ENCODE results near the gene PPARGC1A. TPM values are rescaled to one million over a fixed set of nuclear protein-coding genes. Genes with fewer than 3 reads are reported as not detected.

The PPARGC1A gene
- total RNA-seq, 2 donors from 2014 or later, result 9.2 to 14.7 TPM

DNA sequence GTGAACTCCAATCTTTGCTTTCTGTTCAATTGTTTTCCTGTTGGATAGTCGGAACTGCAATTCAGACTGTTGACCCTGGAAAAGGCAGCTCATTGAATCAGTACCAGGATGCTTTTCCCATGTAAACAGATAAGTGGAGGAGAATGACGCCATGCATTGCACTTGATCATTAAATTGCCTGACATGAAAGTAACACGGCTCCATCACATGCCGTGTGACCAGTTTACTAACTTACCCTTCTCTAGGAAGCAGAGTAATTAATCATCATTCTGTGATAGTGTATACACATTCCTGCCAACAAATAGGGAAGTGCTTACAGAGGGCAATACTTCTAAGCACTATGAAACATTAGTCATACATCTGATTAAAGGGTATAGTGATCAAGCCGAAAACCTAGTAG, 101.4 kb downstream of the PPARGC1A start:
- Histone ChIP-seq H3K27me3 (replicated peaks; ENCODE audit: insufficient read depth) (no peaks in the 10 kb centered on the region), H3K4me3 (no peak overlapping the region), H3K36me3 (no peaks in the 10 kb centered on the region), H3K9me3 (no peaks in the 10 kb centered on the region), H3K27ac (no peak overlapping the region), H3K4me1 (replicated peaks) (no peaks in the 10 kb centered on the region)
- intact Hi-C loops (cut with DNase I), result no loop called here
- no peak for DNase-seq (ENCODE audit: low spot score)
- whole genome bisulfite sequencing, result 73% methylated on average over 5 of the region's 5 CpGs
- TF ChIP-seq POLR2A (IDR thresholded peaks at IDR 0.05) (no peak), POLR2AphosphoS5 (IDR thresholded peaks at IDR 0.05) (no peak)
- TF ChIP-seq, protein P1, sequence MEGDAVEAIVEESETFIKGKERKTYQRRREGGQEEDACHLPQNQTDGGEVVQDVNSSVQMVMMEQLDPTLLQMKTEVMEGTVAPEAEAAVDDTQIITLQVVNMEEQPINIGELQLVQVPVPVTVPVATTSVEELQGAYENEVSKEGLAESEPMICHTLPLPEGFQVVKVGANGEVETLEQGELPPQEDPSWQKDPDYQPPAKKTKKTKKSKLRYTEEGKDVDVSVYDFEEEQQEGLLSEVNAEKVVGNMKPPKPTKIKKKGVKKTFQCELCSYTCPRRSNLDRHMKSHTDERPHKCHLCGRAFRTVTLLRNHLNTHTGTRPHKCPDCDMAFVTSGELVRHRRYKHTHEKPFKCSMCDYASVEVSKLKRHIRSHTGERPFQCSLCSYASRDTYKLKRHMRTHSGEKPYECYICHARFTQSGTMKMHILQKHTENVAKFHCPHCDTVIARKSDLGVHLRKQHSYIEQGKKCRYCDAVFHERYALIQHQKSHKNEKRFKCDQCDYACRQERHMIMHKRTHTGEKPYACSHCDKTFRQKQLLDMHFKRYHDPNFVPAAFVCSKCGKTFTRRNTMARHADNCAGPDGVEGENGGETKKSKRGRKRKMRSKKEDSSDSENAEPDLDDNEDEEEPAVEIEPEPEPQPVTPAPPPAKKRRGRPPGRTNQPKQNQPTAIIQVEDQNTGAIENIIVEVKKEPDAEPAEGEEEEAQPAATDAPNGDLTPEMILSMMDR (IDR thresholded peaks at IDR 0.05), result no peak

DNA sequence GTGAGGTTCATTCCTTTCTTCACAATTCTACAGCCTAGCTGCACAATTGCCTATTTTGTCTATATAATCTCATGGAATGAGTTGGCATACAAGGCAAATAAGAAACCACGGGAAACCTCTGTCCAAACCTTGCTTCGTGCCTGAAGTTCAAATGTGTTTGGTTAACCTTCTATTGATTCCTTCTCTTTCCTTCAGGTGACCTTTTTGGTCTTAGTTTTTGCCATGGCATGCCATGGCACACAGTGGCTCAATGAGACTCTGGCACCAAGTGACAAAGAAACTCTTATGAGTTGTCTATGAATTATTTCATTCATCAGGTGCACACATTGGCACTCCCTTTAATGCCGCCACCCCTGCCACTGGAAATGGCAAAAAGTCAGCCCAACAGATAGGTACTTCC, 101.8 kb downstream of the PPARGC1A start:
- no peaks in the 10 kb centered on the region for H3K9me3 ChIP-seq
- no peaks in the 10 kb centered on the region for H3K4me1 ChIP-seq (replicated peaks)
- TF ChIP-seq POLR2A (IDR thresholded peaks at IDR 0.05), result no peak
- TF ChIP-seq, protein P1 (IDR thresholded peaks at IDR 0.05), result no peak
- TF ChIP-seq POLR2AphosphoS5 (IDR thresholded peaks at IDR 0.05), result no peak
- no peaks in the 10 kb centered on the region for H3K27me3 ChIP-seq (replicated peaks; ENCODE audit: insufficient read depth)
- H3K36me3 ChIP-seq, result no peaks in the 10 kb centered on the region
- no peak overlapping the region for H3K4me3 ChIP-seq
- intact Hi-C loops (cut with DNase I), result no loop called here
- DNase-seq (ENCODE audit: low spot score), result no peak
- WGBS, result 90% methylated on average over 3 of the region's 3 CpGs
- no peak overlapping the region for H3K27ac ChIP-seq

DNA sequence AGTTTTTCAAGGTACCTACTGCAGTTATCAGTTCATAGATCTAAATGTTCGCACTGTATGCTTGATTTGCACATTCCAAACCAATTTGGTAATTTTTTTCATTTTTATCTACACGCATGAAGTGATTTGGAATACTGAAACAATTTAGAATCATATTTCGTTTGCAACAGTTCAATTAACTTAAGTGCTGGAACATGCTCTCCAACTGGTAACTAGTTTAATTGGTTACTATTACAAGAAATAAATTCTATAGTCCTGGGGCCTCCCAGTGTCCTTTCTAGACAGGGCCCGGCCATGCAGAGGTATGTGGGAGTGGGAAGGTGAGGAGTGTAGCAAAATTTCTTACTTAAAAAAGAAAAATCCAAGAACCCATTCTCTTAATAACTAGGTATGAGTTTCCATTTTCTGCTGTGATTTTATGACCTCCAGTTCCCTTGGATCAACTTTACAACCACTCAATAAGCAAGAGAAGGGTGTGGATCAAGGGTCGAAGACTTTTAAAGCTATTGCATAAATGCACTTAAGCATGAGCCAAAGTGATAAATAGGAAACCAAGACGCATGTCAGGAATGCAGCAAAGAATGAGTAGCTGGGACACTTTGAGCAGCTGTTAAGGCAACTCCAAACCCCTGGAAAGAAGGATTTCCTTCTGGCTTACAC, 106.9 kb downstream of the PPARGC1A start:
- 52% methylated on average over 6 of the region's 6 CpGs for WGBS
- no peak for DNase-seq (ENCODE audit: low spot score)
- Histone ChIP-seq H3K27ac (no peak overlapping the region), H3K4me1 (replicated peaks) (no peaks in the 10 kb centered on the region), H3K4me3 (no peak overlapping the region), H3K9me3 (no peaks in the 10 kb centered on the region), H3K36me3 (no peaks in the 10 kb centered on the region), H3K27me3 (replicated peaks; ENCODE audit: insufficient read depth) (no peaks in the 10 kb centered on the region)
- TF ChIP-seq POLR2AphosphoS5 (IDR thresholded peaks at IDR 0.05) (no peak), POLR2A (IDR thresholded peaks at IDR 0.05) (no peak)
- TF ChIP-seq, protein P1 (IDR thresholded peaks at IDR 0.05), result no peak
- intact Hi-C loops (cut with DNase I), result no loop called here

DNA sequence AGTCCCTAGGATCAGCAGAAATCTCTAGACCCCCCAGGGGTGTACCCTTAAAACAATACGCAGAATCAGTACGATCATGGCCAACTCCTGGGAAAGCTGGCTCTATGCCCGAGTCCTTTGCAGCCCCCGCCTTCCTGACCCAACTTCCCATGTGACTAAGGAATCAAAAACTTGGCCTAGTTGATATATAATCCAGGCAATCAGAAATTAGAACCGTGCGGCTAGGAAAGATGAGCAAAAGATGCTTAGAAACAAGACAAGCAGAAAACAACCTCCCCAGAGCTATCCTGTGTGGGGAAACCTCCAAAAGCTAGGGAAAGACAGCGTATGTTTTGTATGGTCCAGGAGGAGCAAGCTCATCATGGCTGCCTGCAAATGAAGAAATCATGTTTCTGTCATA, 110.0 kb downstream of the PPARGC1A start:
- Histone ChIP-seq H3K27ac (no peak overlapping the region), H3K36me3 (no peaks in the 10 kb centered on the region), H3K4me1 (replicated peaks) (no peaks in the 10 kb centered on the region), H3K27me3 (replicated peaks; ENCODE audit: insufficient read depth) (no peaks in the 10 kb centered on the region), H3K9me3 (no peaks in the 10 kb centered on the region), H3K4me3 (no peak overlapping the region)
- no peak for DNase-seq (ENCODE audit: low spot score)
- TF ChIP-seq, protein P1 (IDR thresholded peaks at IDR 0.05), result no peak
- no peak for TF ChIP-seq POLR2AphosphoS5 (IDR thresholded peaks at IDR 0.05)
- no peak for TF ChIP-seq POLR2A (IDR thresholded peaks at IDR 0.05)
- WGBS, result 76% methylated on average over 7 of the region's 7 CpGs
- intact Hi-C loops (cut with DNase I), result no loop called here

DNA sequence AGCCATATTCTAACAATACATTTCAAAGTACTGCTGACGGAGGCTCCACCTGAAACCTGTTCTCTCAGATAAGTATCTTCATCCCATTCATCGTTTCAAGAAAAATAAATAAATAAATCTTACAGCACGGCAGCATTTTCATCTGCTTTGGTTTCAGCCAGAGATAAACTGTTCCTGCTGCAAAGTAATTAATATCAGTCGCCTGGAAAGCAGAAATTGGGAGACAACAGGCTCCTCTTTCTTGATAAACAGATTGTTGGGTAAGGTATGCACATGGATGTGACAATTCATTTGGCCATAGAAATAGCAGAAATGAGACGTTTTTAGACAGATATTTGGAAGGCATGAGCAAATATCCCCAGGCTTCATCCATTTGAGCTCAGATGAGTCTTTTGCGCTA, 110.4 kb downstream of the PPARGC1A start:
- DNase-seq (ENCODE audit: low spot score), result no peak
- 41% methylated on average over 6 of the region's 6 CpGs for WGBS
- H3K4me3 ChIP-seq, result no peak overlapping the region
- H3K4me1 ChIP-seq (replicated peaks), result no peaks in the 10 kb centered on the region
- intact Hi-C loops (cut with DNase I), result no loop called here
- no peaks in the 10 kb centered on the region for H3K27me3 ChIP-seq (replicated peaks; ENCODE audit: insufficient read depth)
- TF ChIP-seq, protein P1 (IDR thresholded peaks at IDR 0.05), result no peak
- TF ChIP-seq POLR2A (IDR thresholded peaks at IDR 0.05) (no peak), POLR2AphosphoS5 (IDR thresholded peaks at IDR 0.05) (no peak)
- H3K9me3 ChIP-seq, result no peaks in the 10 kb centered on the region
- H3K27ac ChIP-seq, result no peak overlapping the region
- H3K36me3 ChIP-seq, result no peaks in the 10 kb centered on the region
